HFFc6 (cell line): ENCODE data around the gene PAQR4. TPM values are rescaled to one million over a fixed set of nuclear protein-coding genes. Genes with fewer than 3 reads are reported as not detected.
"Not testable (repeated sequence)": the region's sequence is repeated elsewhere in the genome, so short reads cannot be mapped to it uniquely, and the experiment has no call there.

Source experiments
- DNase-seq: peaks from one replicate; pipeline ENCODE4 v3.0.0-alpha.2; 2018
- H3K27ac Mint-ChIP-seq: 2 replicates; pipeline ENCODE4 v1.8.0; 2020; ENCODE audit warnings: mild to moderate bottlenecking, mixed read lengths
- H3K27me3 Mint-ChIP-seq: 2 replicates; pipeline ENCODE4 v1.8.0; 2021; ENCODE audit warnings: mild to moderate bottlenecking, moderate library complexity, mixed read lengths; ENCODE audit not compliant: insufficient read depth
- H3K36me3 Mint-ChIP-seq: 2 replicates; pipeline ENCODE4 v1.8.0; 2021; ENCODE audit warnings: low read depth, mixed read lengths
- H3K4me1 Mint-ChIP-seq: 2 replicates; pipeline ENCODE4 v1.8.0; 2020; ENCODE audit warnings: low read depth, mixed read lengths
- H3K4me3 Mint-ChIP-seq: 2 replicates; pipeline ENCODE4 v1.8.0; 2020; ENCODE audit warnings: mild to moderate bottlenecking, moderate library complexity, mixed read lengths
- H3K9me3 Mint-ChIP-seq: 2 replicates; pipeline ENCODE4 v1.8.0; 2020; ENCODE audit warnings: mild to moderate bottlenecking, mixed read lengths
- total RNA-seq, 6 experiments: library from RNA; stranded (reverse); fragmentation: NEBNext Ultra II Directional; extraction: Animal tissue kit (Norgen Biotek cat#: 25700); gene quantifications; 2 replicates in 1 of 6; 3 replicates in 5 of 6; pipeline ENCODE4 v1.2.3, GENCODE V29; 2021
- TF ChIP-seq, protein P1 (sequence below): fragments of 200-600 bp; sonication (generic); IDR thresholded peaks from 2 replicates; pipeline ENCODE4 v1.5.0; 2021; ENCODE audit warnings: antibody characterized with exemption, mild to moderate bottlenecking

Gene PAQR4
- total RNA-seq, 6 experiments from 2014 or later, result 5.7 to 16.5 (median 13.7) TPM

DNA sequence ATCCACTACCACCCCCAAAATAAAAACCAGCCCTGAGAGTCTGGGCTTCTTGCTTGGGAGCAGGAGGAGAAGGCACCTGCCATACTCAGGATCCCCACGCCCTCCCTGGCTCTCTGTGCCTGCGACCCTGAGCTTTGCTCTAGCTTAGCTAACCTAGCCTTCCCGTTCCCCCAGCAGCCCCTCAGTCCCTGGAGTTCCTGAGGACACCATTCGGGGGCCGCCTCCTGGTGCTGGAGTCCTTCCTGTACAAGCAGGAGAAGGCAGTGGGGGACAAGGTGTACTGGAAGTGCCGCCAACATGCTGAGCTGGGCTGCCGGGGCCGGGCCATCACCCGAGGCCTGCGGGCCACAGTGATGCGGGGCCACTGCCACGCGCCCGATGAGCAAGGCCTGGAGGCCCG, 38.9 kb upstream of the PAQR4 start:
- no peak for DNase-seq
- H3K4me3 Mint-ChIP-seq, result no peak overlapping the region
- peaks cover 3% of the 10 kb centered on the region; the same call in 1 of the 2 replicates for H3K27me3 Mint-ChIP-seq
- peaks cover 18% of the 10 kb centered on the region for H3K4me1 Mint-ChIP-seq
- H3K27ac Mint-ChIP-seq, result no peak overlapping the region
- H3K36me3 Mint-ChIP-seq, result no peaks in the 10 kb centered on the region
- H3K9me3 Mint-ChIP-seq, result no peaks in the 10 kb centered on the region
- TF ChIP-seq, protein P1, sequence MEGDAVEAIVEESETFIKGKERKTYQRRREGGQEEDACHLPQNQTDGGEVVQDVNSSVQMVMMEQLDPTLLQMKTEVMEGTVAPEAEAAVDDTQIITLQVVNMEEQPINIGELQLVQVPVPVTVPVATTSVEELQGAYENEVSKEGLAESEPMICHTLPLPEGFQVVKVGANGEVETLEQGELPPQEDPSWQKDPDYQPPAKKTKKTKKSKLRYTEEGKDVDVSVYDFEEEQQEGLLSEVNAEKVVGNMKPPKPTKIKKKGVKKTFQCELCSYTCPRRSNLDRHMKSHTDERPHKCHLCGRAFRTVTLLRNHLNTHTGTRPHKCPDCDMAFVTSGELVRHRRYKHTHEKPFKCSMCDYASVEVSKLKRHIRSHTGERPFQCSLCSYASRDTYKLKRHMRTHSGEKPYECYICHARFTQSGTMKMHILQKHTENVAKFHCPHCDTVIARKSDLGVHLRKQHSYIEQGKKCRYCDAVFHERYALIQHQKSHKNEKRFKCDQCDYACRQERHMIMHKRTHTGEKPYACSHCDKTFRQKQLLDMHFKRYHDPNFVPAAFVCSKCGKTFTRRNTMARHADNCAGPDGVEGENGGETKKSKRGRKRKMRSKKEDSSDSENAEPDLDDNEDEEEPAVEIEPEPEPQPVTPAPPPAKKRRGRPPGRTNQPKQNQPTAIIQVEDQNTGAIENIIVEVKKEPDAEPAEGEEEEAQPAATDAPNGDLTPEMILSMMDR, result no peak

DNA sequence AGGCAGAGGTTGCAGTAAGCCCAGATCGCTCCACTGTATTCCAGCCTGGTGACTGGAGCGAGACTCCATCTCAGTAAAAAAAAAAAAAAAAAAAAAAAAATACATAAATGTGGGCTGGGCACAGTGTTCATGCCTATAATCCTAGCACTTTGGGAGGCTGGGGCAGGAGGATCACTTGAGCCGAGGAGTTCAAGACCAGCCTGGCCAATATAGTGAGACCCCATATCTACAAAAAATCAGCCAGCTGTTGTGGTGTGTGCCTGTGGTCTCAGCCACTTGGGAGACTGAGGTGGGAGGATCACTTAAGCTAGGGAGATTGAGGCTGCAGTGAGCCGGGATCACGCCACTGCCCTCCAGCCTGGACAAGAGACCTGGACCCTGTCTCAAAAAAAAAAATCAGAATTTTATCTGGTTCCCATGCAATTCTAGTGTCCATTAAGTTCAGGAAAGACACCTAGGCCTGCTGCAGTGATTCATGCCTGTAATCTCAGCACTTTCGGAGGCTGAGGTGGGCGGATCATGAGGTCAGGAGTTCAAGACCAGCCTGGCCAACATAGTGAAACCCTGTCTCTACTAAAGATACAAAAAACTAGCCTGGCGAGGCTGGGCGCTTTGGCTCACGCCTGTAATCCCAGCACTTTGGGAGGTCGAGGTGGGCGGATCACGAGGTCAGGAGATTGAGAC, 37.8 kb upstream of the PAQR4 start:
- H3K9me3 Mint-ChIP-seq, H3K36me3 Mint-ChIP-seq, DNase-seq, H3K4me3 Mint-ChIP-seq, H3K27me3 Mint-ChIP-seq, H3K27ac Mint-ChIP-seq: not testable (repeated sequence)
- H3K4me1 Mint-ChIP-seq, result peaks cover 13% of the 10 kb centered on the region

DNA sequence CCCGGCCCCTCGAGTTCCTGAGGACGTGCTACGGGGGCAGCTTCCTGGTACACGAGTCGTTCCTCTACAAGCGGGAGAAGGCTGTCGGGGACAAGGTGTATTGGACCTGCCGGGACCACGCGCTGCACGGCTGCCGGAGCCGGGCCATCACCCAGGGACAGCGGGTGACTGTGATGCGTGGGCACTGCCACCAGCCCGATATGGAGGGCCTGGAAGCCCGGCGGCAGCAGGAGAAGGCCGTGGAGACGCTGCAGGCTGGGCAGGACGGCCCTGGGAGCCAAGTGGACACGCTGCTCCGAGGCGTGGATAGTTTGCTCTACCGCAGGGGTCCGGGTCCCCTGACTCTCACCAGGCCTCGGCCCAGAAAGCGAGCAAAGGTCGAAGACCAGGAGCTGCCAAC, 36.0 kb upstream of the PAQR4 start:
- Mint-ChIP-seq H3K4me1 (no peaks in the 10 kb centered on the region), H3K27me3 (no peaks in the 10 kb centered on the region; the same call in 1 of the 2 replicates), H3K27ac (no peak overlapping the region), H3K36me3 (no peaks in the 10 kb centered on the region), H3K4me3 (no peak overlapping the region), H3K9me3 (no peaks in the 10 kb centered on the region)
- TF ChIP-seq, protein P1, result no peak
- no peak for DNase-seq

DNA sequence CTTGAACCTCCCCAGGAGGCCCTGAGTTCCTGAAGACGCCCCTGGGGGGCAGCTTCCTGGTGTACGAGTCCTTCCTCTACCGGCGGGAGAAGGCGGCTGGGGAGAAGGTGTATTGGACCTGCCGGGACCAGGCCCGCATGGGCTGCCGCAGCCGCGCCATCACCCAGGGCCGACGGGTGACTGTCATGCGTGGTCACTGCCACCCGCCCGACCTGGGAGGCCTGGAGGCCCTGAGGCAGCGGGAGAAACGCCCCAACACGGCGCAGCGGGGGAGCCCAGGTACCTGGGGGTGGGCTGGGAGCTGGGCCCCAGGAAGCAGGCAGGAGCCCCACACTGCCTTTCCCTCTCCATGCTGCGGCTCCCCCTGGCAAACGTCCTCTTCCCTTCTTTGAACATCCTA, 35.4 kb upstream of the PAQR4 start:
- TF ChIP-seq, protein P1, result no peak
- Mint-ChIP-seq H3K27me3 (no peaks in the 10 kb centered on the region; the same call in 1 of the 2 replicates), H3K36me3 (no peaks in the 10 kb centered on the region), H3K4me3 (no peak overlapping the region), H3K4me1 (no peaks in the 10 kb centered on the region), H3K27ac (no peak overlapping the region), H3K9me3 (no peaks in the 10 kb centered on the region)
- DNase-seq, result no peak

DNA sequence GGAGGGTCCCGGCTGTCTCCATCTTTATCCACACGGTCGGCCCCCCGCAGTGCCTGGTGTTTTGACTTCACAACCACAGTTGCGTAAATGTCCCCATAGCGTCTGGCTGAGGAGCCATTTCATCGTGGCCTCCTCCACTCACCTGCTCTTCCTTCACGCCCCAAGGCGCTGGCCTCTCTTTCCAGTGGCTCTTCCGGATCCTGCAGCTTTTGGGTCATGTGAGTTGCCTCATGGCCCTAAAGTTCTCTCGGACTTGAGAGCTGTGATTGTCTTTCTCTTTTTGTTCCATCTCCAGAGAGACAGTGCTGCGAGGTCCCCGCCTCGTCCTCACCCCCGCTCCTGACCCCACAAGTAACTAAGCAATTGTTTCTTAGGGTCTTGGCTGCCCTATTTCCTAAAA, 34.7 kb upstream of the PAQR4 start:
- TF ChIP-seq, protein P1, result no peak
- Mint-ChIP-seq H3K27me3 (no peaks in the 10 kb centered on the region; the same call in 1 of the 2 replicates), H3K36me3 (peaks cover 1% of the 10 kb centered on the region; the same call in 1 of the 2 replicates), H3K27ac (no peak overlapping the region), H3K4me1 (no peaks in the 10 kb centered on the region), H3K9me3 (no peaks in the 10 kb centered on the region), H3K4me3 (no peak overlapping the region)
- no peak for DNase-seq

DNA sequence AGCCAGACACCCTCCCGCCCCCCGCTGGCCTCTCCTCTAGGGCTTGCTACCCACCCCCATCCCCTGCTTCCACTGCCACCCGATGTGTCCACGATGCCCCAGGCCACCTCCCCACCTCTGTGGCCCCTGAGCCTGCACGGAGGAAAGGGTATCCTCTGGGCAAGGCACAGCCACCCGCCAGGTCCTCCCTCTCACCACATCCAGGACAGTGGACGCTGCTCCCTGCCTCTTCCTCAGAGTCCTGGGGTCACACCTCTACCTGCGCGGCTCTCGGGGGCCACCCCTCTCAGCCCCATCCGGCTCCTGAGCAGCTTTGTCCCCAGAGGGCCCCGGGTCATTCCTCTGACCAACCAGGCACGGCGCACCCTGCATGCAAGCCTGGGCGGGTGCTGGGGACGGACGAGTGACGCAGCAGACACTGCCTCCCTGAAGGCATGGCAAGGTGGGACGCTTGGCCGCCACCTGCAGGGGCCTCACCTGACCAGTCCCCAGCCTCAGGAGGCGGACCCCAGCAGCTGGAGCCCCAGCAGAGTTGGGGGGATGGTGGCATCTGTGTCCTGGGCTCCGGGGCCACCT, 32.6 kb upstream of the PAQR4 start:
- Mint-ChIP-seq H3K4me3 (no peak overlapping the region), H3K27ac (no peak overlapping the region), H3K9me3 (no peaks in the 10 kb centered on the region), H3K4me1 (no peaks in the 10 kb centered on the region), H3K27me3 (peaks cover 2% of the 10 kb centered on the region), H3K36me3 (peaks cover 9% of the 10 kb centered on the region)
- no peak for DNase-seq
- TF ChIP-seq, protein P1, result no peak
